GM21423 (cell line): ENCODE results near the gene S1PR1.

Source experiments
- ATAC-seq: cut with Tn5 transposase; IDR thresholded peaks from one replicate; pipeline ENCODE4 v1.9.1; 2021; ENCODE audit warnings: mild to moderate bottlenecking, moderate library complexity; ENCODE audit not compliant: unreplicated experiment

The S1PR1 gene

DNA sequence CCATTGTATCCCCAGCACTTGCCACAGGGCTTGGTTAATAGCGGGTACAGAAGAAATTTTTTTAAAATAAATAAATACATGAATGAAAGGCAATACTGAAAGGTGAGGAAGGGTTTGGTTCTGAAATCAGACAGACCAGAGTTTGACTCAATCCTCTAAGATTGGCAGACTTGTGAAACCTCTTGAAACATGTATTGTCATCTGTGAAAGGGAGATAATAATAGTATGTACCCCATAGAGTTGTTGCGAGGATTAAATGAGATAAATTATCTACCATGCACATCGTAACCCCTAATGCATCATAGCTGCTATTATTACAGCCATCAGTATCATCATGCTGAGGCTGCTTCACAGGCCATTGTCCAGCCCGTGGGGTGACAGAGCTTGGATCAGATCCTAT lies 41.4 kb downstream of the S1PR1 start:
- no peak for ATAC-seq

- no peak for ATAC-seq
Measured at GRCh38 chr1:101278845-101279244, 42.0 kb downstream of the S1PR1 start.

- no peak for ATAC-seq
Measured at GRCh38 chr1:101280049-101280592, 43.3 kb downstream of the S1PR1 start.

DNA sequence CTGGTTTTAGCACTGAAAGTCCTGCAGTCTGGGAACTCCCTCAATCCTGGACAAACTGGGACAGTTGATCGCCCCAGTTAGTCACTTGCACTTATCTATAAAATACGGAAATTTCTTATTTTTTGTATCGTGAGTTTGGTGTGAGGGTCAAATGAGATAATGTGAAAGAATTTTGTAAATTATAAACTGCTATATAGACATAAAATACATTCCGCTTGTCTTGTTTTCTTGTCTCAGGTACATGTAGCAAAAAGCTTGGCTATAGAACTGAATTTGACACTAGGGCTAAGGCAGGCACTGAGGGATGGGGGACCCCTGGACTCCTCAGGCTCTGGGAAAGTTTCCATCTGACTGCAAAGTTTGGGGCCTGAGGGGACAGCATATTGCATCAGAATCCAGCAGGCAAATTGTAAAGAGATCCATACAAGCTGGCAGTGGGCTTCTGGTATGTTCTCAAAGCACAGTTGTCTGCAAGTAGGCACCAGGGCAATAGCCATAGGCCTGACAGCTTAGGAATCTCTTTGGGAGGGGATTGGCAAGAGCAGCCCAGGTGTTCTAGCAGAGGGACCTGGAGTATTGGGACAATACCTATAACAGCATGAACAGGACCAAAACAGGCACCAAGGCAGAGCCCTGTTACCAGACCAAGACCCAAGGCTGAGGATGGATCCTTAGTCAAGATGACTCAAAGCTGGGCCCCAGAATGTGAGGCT lies 44.3 kb downstream of the S1PR1 start:
- ATAC-seq = no peak

DNA sequence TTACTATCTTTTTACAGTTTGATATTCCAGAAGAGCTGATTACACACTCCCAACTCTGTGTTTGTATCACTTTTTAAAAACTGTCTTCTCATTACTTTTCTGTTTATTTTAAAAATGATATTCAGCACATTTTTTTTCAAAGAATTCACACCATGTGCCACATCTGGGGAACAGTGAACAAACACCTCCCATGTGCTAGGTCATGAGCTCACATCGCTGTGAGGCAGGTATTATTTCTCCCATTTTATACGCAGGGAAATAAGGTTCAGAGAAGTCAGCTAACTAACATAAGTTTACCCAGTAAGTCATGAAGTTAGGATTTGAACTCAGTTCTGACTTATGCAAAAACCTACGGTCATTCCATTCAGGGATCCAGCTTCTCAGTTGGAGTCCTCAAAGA lies 44.9 kb downstream of the S1PR1 start:
- no peak for ATAC-seq

GRCh38 chr1:101282314-101283038 lies 45.7 kb downstream of the S1PR1 start:
- ATAC-seq = no peak

- no peak for ATAC-seq
Measured at GRCh38 chr1:101283443-101283842, 46.6 kb downstream of the S1PR1 start.

GRCh38 chr1:101284021-101284420 lies 47.2 kb downstream of the S1PR1 start:
- no peak for ATAC-seq

- no peak for ATAC-seq
Measured at GRCh38 chr1:101284622-101285218, 47.9 kb downstream of the S1PR1 start.

- no peak for ATAC-seq
Measured at GRCh38 chr1:101285922-101286570, 49.2 kb downstream of the S1PR1 start.

GRCh38 chr1:101288491-101288944 lies 51.7 kb downstream of the S1PR1 start:
- ATAC-seq = no peak

- ATAC-seq = no peak
Measured at GRCh38 chr1:101290119-101290921, 53.5 kb downstream of the S1PR1 start.
